ENCODE data around the gene ZKSCAN4.

The ZKSCAN4 gene

GRCh38 chr6:28252009-28252975 lies at the start of gene ZKSCAN4:
Gene ZKSCAN4, minus strand, starts transcription at chr6:28252269. Its CDS starts 289 bp downstream, at chr6:28251980.
- DNase-seq (ENCODE audit: low spot score) = peak; percentile 89

DNA sequence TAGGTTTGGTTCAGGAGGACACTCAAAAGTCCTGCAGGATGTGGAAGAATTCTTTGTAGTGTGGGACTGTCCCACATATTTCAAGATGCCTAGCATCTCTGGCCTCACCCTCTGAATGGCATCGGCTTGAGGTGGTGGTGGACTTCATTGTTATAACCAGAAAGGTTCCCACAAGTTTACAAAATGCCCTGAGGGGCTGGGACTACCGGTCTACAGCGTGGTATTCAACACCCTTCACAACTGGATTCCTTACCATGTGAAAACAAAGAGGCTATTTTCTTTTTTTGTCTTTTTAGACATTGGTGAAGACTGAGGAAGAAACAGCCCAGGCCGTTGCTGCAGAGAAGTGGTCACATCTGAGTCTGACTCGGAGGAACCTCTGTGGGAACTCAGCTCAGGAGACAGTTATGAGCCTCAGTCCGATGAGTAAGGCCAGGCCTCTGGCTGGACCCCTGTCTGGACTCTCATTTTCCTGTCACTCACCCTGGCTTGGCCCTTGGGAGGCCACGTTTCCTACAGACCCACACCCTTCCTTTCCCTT lies 44.5 kb upstream of the ZKSCAN4 start:
- no peak for DNase-seq (ENCODE audit: low spot score)

DNA sequence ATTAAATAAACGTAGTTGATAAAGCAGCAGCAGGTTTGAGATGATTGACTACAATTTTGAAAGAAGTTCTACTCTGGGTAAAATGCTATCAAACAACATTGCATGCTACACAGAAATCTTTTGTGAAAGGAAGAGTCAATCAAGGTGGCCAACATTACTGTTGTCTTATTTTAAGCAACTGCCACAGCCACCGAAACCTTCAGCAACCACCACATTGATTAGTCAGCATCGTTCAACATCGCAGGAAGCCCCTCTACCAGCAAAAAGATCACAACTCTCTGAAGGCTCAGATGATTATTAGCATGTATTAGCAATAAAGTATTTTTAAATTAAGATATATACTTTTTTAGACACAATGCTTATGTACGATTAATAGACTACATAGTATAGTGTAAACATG lies 43.3 kb upstream of the ZKSCAN4 start:
- DNase-seq (ENCODE audit: low spot score) = no peak

DNA sequence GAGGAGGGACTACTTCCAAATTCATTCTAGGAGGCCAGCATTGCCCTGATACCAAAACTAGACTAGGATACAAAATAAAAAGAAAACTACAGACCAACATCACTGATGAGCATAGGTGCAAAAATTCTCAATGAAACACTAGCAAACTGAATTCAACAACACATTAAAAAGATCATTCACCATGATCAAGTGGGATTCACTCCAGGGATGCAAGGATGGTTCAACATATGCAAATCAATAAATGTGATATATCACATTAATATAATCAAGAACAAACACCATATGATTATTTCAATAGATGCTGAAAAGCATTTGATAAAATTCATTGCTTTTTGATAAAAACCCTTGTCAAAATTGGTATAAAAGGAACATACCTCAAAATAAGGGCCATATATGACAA lies 39.5 kb upstream of the ZKSCAN4 start:
- no peak for DNase-seq (ENCODE audit: low spot score)

- no peak for DNase-seq (ENCODE audit: low spot score)
Observed at GRCh38 chr6:28282926-28283325, 30.9 kb upstream of the ZKSCAN4 start.

DNA sequence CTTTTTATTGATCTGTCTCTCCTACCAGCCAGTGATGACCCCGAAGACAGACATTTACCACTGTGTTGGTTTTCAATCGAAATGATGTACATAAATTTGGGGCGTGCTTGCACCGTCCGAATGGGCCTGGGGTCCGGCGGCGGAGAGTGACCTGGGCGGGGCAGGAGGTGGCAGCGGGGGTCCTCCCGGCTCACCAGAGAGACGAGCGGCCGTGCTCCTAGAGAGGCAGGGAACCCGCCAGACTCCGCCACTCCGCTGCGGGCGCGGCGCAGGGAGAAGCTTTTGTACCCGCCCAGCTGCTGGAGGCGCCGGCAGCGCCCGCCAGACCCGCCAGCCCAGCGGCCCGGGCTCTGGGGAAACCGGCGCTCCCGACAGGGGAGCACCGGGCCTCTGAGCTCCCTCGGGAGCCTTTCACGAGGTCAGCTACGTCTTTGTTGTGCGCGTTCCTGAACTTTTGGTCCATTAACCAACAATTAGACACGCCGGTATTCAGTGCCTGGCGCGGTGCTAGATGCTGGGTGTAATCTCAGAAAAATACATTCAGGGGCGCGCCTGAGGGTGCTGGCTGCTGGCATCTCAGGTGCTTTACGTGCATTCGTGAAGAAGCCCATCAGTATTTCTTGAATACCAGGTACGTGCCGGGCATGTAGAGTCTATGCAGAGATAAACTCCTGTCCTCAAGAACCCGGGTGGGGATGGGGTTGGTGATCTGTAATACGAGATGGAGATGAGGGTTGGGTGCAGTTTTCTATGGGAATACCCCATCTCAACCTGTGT lies 29.4 kb upstream of the ZKSCAN4 start, which contains the start of gene PGBD1:
Gene PGBD1 (plus strand): TSS at position 285 of the 777 bp plus-strand sequence. CDS start 2,242 bp downstream, outside the sequence.
- DNase-seq (ENCODE audit: low spot score) = peak; percentile 90

DNA sequence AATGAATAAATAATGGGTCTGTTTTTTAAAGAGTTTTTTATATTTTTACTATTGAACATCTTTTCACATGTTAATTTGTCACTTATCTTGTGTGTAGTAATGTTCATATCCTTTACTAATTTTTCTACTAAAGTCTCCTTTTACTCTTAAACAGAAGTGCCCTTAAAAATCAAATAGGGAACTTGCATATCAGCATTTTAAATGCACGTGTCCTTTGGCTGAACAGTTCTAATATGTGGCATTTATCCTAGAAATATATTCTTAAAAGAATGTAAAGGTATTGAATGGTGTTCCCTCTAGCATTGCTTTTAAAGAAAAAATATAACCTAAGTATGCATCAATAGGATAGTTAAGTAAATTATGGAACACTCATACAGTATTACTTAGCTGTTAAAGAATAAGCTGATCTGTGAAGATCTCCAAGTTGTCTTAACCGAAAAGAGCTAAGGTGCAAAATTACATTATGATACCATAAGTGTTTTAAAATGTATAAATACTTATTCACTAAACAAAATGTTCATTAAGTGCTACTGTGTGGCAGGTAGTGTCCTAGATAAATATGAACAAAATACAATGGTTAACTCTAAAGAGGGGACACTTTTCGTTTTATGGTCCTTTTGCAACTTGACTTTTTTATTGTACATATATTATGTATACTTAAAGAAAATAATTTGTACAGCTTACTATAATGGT lies 28.7 kb upstream of the ZKSCAN4 start:
- DNase-seq (ENCODE audit: low spot score) = no peak

GRCh38 chr6:28277746-28278145 lies 25.7 kb upstream of the ZKSCAN4 start:
- no peak for DNase-seq (ENCODE audit: low spot score)

GRCh38 chr6:28274888-28275287 lies 22.8 kb upstream of the ZKSCAN4 start:
- DNase-seq (ENCODE audit: low spot score) = no peak

GRCh38 chr6:28269492-28269891 lies 17.4 kb upstream of the ZKSCAN4 start:
- DNase-seq (ENCODE audit: low spot score) = no peak

DNA sequence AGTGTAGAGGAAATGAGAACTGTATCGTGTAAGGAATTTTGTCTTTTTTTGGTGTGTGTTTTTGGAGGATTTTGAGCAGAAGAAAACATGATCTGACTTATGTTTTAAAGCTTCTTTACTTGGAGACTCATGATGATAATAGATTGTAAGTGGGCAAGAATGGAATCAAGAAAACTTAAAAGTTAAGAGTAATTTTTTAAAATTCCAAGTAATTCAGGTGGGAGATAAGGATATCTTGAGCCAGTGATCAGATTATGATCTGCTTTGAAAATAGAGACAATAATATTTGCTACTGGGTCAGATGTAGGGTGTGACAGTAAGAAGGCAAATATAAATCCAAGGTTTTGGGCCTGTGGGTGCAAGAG lies 15.6 kb upstream of the ZKSCAN4 start:
- no peak for DNase-seq (ENCODE audit: low spot score)

GRCh38 chr6:28266962-28267694 lies 15.1 kb upstream of the ZKSCAN4 start, which contains the start of gene ZSCAN26:
Gene ZSCAN26, plus strand, starts transcription at chr6:28267143. Its CDS starts 4,777 bp downstream, at chr6:28271920.
- peak; percentile 84 for DNase-seq (ENCODE audit: low spot score)

DNA sequence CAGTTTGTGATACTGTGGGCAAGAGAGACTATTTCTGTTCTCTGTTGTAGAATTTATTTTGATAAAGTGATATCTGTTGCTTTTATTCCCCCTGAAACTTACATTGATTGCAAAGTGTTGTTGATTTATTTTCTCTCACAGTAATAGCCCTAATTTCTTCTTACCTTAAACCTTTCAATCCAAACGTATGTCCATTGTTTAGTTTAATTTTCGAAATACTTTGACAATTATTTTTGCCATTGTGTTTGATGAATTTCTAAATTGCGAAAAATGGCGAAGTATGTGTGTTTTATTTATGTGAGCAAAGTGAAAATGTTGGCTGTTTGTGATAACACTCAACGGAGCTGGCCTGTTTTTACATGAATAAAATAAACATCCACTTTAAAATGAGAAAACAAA lies 14.5 kb upstream of the ZKSCAN4 start:
- no peak for DNase-seq (ENCODE audit: low spot score)

GRCh38 chr6:28264834-28265401 lies 12.8 kb upstream of the ZKSCAN4 start:
- no peak for DNase-seq (ENCODE audit: low spot score)

DNA sequence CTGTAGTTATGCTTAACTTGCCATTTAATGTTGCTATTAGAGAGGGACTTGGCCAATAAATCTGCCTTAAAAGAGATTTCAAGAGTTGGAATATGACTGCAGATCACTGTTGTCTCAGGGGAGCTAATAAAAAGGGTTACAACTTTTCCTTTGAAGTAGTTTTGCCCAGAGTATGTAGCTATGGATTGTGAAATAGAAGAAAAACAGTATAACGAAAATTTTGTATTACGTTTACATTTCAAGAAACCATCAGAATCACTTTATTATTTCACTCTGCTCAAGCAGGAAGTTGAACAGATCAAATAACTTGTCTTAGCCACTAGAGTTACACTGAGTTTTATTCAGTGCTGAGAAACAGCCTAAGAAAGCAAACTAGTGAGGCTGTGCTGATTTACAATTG lies 11.9 kb upstream of the ZKSCAN4 start:
- DNase-seq (ENCODE audit: low spot score) = no peak

- peak; percentile 8 for DNase-seq (ENCODE audit: low spot score)
Observed at GRCh38 chr6:28258877-28259777, 7.1 kb upstream of the ZKSCAN4 start, which contains the start of gene NKAPL. Gene NKAPL, plus strand, starts transcription at chr6:28259297. Its CDS starts 75 bp downstream, at chr6:28259372.

DNA sequence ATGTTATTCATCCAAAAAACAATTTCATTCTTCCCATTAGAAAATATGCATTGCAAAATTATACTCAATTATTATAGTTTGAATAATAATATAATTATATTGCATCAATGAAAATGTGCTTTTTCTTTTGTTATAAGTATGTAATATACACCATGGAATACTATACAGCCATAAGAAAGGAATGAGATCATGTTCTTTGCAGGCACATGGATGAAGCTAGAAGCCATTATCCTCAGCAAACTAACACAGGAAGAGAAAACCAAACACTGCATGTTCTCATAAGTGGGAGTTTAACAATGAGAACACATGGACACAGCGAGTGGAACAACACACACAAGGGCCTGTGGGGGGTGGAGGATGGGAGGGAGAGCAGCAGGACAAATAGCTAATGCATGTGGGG lies 5.0 kb upstream of the ZKSCAN4 start:
- no peak for DNase-seq (ENCODE audit: low spot score)

GRCh38 chr6:28254121-28254519 lies 2.1 kb upstream of the ZKSCAN4 start:
- DNase-seq (ENCODE audit: low spot score) = no peak

DNA sequence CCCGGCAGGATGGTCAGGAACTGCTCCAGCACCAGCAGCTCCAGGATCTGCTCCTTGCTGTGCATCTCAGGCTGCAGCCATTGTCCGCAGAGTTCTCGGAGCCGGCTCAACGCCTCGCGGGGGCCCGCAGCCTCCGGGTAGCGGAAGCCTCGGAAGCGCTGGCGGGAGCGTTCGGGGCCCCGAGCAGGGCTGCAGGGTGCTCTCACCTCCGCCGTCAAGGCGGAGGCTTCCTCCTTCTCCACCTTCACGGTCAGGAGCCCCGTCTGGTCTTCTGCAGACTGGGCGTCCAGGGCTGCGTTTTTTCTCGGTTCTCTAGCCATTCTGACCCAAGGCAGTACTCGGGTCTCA lies 434 bp downstream of the ZKSCAN4 start:
- peak; percentile 34 for DNase-seq (ENCODE audit: low spot score)

GRCh38 chr6:28250747-28251146 lies 1.3 kb downstream of the ZKSCAN4 start:
- no peak for DNase-seq (ENCODE audit: low spot score)
